Endothelial cell of umbilical vein (primary cell): Measurements from ENCODE around the gene S1PR5. TPM values are rescaled to one million over a fixed set of nuclear protein-coding genes. Genes with fewer than 3 reads are reported as not detected.

Source experiments
- BruUV-seq: library from RNA; stranded (reverse); fragments of 400-500 nt; replicated peaks from 2 replicates; lab custom pipeline; 2021; lab: Mats Ljungman, UMichigan
- CTCF ChIA-PET: fragments of 300-600, 350-600 bp; sonication (Branson Sonifier 250); formaldehyde crosslinking; loops from one replicate; lab custom pipeline; 2021; ENCODE audit warnings: antibody characterized with exemption, inconsistent platforms; lab: Charles Lee
- POLR2A ChIA-PET: fragments of 300-600, 350-600 bp; sonication (Branson Sonifier 250); formaldehyde crosslinking; loops from one replicate; lab custom pipeline; 2021; ENCODE audit warnings: antibody characterized with exemption, inconsistent platforms; lab: Charles Lee
- DNase-seq: peaks from one replicate; pipeline ENCODE4 v3.0.0-alpha.2; 2011; ENCODE audit warnings: low read depth, low spot score
- FAIRE-seq: peaks from 2 replicates; lab custom pipeline; 2011; peaks lifted over from hg19 to GRCh38; lab: Jason Lieb, UNC
- H2AFZ ChIP-seq: 2 replicates; pipeline ENCODE4 v1.6.0; 2012; ENCODE audit warnings: low read depth, low read length, control low read depth, inconsistent platforms
- H3K27ac ChIP-seq: 2 replicates; pipeline ENCODE4 v1.5.1; 2011; ENCODE audit warnings: low read depth, mild to moderate bottlenecking, control low read depth, low read length, moderate library complexity; ENCODE audit not compliant: insufficient read depth
- H3K27me3 ChIP-seq, 2 experiments: 2 replicates each; pipeline versions ENCODE4 v1.6.0 to v1.6.1; 2011; ENCODE audit warnings: low read length in 2 of 2, mixed read lengths in 1 of 2; ENCODE audit not compliant: control insufficient read depth in 2 of 2, insufficient read depth in 2 of 2
- H3K36me3 ChIP-seq, 2 experiments: 2 replicates in 1 of 2; 3 replicates in 1 of 2; pipeline ENCODE4 v1.5.1; 2011; ENCODE audit warnings: low read length in 2 of 2, mild to moderate bottlenecking in 1 of 2, moderate library complexity in 1 of 2; ENCODE audit not compliant: control insufficient read depth in 2 of 2, insufficient read depth in 2 of 2; ENCODE audit errors: extremely low read depth in 1 of 2
- H3K4me1 ChIP-seq: 3 replicates; pipeline ENCODE4 v1.5.1; 2011; ENCODE audit warnings: mild to moderate bottlenecking, low read length; ENCODE audit not compliant: control insufficient read depth, insufficient read depth; ENCODE audit errors: extremely low read depth
- H3K4me2 ChIP-seq: 2 replicates; pipeline ENCODE4 v1.6.1; 2011; ENCODE audit warnings: low read length, control low read depth, mixed read lengths; ENCODE audit not compliant: insufficient read depth
- H3K4me3 ChIP-seq, 3 experiments: fragments of 200-600 bp in 1 of 3; sonication (generic), shearing (Covaris generic) in 1 of 3; replicated peaks in 1 of 3; 2 replicates each; pipeline ENCODE4 v1.5.1; 2011 to 2016; ENCODE audit warnings: control low read depth in 3 of 3, low read length in 3 of 3, mild to moderate bottlenecking in 2 of 3, inconsistent platforms in 1 of 3, low read depth in 1 of 3, moderate library complexity in 1 of 3; ENCODE audit not compliant: insufficient read depth in 1 of 3
- H3K79me2 ChIP-seq: 2 replicates; pipeline ENCODE4 v1.6.0; 2012; ENCODE audit warnings: low read length, inconsistent platforms; ENCODE audit not compliant: control insufficient read depth, insufficient read depth
- H3K9ac ChIP-seq: replicated peaks from 2 replicates; pipeline ENCODE3; 2011; ENCODE audit warnings: low read length, control low read depth; ENCODE audit not compliant: insufficient read depth; ENCODE audit errors: extremely low read depth
- H3K9me1 ChIP-seq: replicated peaks from 3 replicates; pipeline ENCODE4 v1.6.0; 2011; ENCODE audit warnings: mild to moderate bottlenecking, low read length; ENCODE audit not compliant: control insufficient read depth, insufficient read depth; ENCODE audit errors: extremely low read depth
- H3K9me3 ChIP-seq: replicated peaks from 2 replicates; pipeline ENCODE4 v1.5.1; 2012; ENCODE audit warnings: low read length, inconsistent platforms; ENCODE audit not compliant: control insufficient read depth, insufficient read depth
- H4K20me1 ChIP-seq: replicated peaks from 2 replicates; pipeline ENCODE3; 2011; ENCODE audit warnings: mild to moderate bottlenecking, low read length; ENCODE audit not compliant: control insufficient read depth, insufficient read depth; ENCODE audit errors: extremely low read depth
- EZH2 ChIP-seq: IDR thresholded peaks from 2 replicates; pipeline ENCODE4 v1.6.1; 2012; ENCODE audit warnings: borderline replicate concordance, low read depth, mild to moderate bottlenecking, moderate library complexity, low read length, inconsistent platforms; ENCODE audit not compliant: severe bottlenecking
- GATA2 ChIP-seq: IDR thresholded peaks from 2 replicates; pipeline ENCODE4 v1.7.0; 2011; ENCODE audit warnings: low read depth, mild to moderate bottlenecking, moderate library complexity, mixed read lengths, low read length; ENCODE audit not compliant: insufficient read length, insufficient read depth
- dilution Hi-C: fragments of 300-500 bp; cut with MboI; formaldehyde crosslinking; loops from one replicate; pipeline ENCODE4 v1.15.0; 2019; ENCODE audit warnings: low sequenced_read_pairs; ENCODE audit not compliant: extremely low pct_ligation_motif_present
- intact Hi-C: fragments of 100-400 bp; cut with micrococcal nuclease; formaldehyde crosslinking; loops from one replicate; pipeline ENCODE4 v1.10.0; 2022
- polyA plus RNA-seq, 4 experiments: library from polyadenylated mRNA; depleted of rRNA in 3 of 4; stranded (reverse) in 3 of 4; unstranded in 1 of 4; fragments of >200 nt; gene quantifications; 2 replicates each; pipeline versions ENCODE4 v1.2.1 to v1.2.3, GENCODE V29; 2011 to 2012; ENCODE audit warnings: missing spikeins in 1 of 4
- total RNA-seq: library from RNA; stranded (reverse); gene quantifications from 2 replicates; pipeline ENCODE4 v1.2.3, GENCODE V29; 2021
- TF ChIP-seq, protein P1 (sequence below), 2 donors: IDR thresholded peaks; 1 replicate in 1 of 2; 2 replicates in 1 of 2; pipeline ENCODE4 v1.5.1; 2011; ENCODE audit warnings: low read length in 2 of 2, mild to moderate bottlenecking in 2 of 2, moderate library complexity in 2 of 2, control low read depth in 1 of 2, inconsistent platforms in 1 of 2, low read depth in 1 of 2; ENCODE audit not compliant: insufficient read depth in 1 of 2; ENCODE audit errors: extremely low read depth in 1 of 2

Gene S1PR5
- total and polyA plus RNA-seq, 2 donors (not counting 3 experiments of a cell fraction or from before 2014, with no cell fraction given): not detected

DNA sequence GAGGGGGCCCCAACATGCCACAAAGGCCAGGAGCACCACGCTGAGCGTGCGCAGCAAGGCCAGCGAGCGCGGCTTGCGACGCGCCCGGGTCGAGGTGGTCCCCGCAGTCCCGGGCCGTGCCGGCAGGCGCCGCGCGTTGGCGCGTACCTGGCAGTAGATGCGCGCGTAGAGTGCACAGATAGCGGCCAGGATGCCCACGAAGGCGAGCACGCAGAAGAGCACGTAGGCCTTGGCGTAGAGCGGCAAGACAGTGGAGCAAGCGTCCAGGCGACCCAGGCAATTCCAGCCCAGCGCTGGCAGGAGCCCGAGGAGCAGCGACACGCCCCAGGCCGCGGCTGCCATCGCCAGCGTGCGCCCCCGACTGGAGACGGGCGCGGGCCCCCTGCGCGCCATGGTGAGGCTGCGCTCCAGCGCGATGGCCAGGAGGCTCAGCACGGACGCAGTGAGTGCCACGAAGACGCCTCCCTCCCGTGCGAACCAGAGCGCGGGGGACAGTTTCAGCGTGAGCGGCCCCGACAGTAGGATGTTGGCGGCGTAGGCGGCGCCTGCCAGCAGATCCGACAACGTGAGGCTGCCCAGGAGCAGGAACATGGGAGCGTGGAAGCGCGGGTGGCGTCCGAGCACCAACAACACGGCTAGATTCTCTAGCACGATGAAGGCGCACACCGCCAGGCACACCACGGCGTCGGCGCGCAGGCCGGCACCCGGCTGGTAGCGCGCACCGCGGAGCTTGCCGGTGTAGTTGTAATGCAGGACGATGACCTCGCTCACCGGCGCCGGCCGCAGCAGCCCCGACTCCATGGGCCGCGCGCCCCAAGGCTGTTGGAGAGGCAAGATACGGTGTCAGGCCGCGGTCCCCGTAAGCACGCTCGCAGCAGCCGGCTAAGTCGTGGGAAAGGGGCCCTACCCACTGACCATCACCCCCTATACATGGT is 2.8 kb downstream of the S1PR5 start:
- Histone ChIP-seq H3K4me1 (peaks cover 2% of the 10 kb centered on the region), H3K4me2 (no peak overlapping the region), H3K27me3 (peaks cover 50 to 65% of the 10 kb centered on the region in 2 experiments), H4K20me1 (no peaks in the 10 kb centered on the region), H2AFZ (no peak overlapping the region), H3K79me2 (no peaks in the 10 kb centered on the region), H3K36me3 (no peaks in the 10 kb centered on the region), H3K9me1 (no peaks in the 10 kb centered on the region), H3K9ac (no peak overlapping the region), H3K27ac (no peak overlapping the region), H3K4me3 (no peak overlapping the region), H3K9me3 (no peaks in the 10 kb centered on the region)
- TF ChIP-seq EZH2 (peak; percentile 90), GATA2 (no peak)
- TF ChIP-seq, protein P1, sequence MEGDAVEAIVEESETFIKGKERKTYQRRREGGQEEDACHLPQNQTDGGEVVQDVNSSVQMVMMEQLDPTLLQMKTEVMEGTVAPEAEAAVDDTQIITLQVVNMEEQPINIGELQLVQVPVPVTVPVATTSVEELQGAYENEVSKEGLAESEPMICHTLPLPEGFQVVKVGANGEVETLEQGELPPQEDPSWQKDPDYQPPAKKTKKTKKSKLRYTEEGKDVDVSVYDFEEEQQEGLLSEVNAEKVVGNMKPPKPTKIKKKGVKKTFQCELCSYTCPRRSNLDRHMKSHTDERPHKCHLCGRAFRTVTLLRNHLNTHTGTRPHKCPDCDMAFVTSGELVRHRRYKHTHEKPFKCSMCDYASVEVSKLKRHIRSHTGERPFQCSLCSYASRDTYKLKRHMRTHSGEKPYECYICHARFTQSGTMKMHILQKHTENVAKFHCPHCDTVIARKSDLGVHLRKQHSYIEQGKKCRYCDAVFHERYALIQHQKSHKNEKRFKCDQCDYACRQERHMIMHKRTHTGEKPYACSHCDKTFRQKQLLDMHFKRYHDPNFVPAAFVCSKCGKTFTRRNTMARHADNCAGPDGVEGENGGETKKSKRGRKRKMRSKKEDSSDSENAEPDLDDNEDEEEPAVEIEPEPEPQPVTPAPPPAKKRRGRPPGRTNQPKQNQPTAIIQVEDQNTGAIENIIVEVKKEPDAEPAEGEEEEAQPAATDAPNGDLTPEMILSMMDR (IDR thresholded peaks at IDR 0.05; ENCODE audit: extremely low read depth in 1 of 2, insufficient read depth in 1 of 2, low read depth in 1 of 2, low read length in 2 of 2): peak in 1 of 2 donors; percentile 12
- intact Hi-C loops (loop anchor here (5.0 kb wide), 1 partner anchor 183 kb away; no protein-coding TSS in a partner anchor), dilution Hi-C loops (no loop called here)
- FAIRE-seq (no peak), DNase-seq (no peak)
- CTCF ChIA-PET: no interaction called here
- POLR2A ChIA-PET: no interaction called here
- BruUV-seq: no TSS peak
